ENCODE results near the gene SLC9A8.
"Not testable (repeated sequence)": the region's sequence is repeated elsewhere in the genome, so short reads cannot be mapped to it uniquely, and the experiment has no call there.

Gene SLC9A8

DNA sequence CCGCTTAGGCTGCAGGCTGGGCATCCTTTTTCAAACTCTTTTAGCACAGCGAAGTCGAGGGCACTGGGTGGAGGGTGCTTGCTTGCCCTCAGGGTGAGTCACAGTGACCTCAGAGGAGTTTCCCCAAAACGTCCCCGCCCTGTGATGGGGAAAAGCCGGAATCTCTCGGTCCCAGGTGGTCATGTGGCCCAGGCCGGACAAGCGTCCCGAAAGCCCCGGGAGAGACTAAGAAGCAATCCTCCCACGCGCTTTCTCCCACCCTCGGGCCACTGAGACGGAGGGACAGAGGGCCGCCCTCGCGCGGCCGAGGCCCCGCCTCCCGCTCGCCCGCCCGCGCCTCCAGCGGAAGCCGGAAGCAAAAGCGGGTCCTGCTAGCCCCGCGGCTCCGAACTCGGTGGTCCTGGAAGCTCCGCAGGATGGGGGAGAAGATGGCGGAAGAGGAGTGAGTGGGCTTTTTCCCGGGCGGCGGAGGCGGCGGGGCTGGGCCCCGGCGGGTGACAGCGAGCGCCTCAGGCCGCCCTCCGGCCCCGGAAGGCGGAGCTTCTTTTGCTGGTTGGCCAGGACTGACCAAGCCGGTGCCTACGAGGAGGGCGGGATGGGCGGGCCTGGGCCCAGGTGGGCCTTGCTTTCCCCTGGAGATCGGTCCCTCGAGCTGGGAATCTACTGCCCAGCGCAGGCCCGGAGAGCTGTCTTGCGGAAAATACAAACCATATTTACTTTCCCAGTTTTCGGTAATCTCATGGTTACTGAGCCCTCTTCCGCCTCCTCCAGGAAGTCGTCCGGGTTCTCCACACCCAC is at the start of gene SLC9A8:
SLC9A8 (plus strand) TSS at position 322 of the 798 bp plus-strand sequence; CDS start at position 417, 95 bp downstream.
- in situ Hi-C loops (cut with HindIII; ENCODE audit: low sequenced_read_pairs) = no loop called here

- in situ Hi-C loops (cut with HindIII; ENCODE audit: low sequenced_read_pairs) = no loop called here
These were observed 49.5 kb upstream of the SLC9A8 start for GRCh38 chr20:49762940-49763766.

GRCh38 chr20:49765413-49765736 is 47.3 kb upstream of the SLC9A8 start:
- in situ Hi-C loops (cut with HindIII; ENCODE audit: low sequenced_read_pairs) = no loop called here

- in situ Hi-C loops (cut with HindIII; ENCODE audit: low sequenced_read_pairs) = no loop called here
These were observed 46.6 kb upstream of the SLC9A8 start for GRCh38 chr20:49765846-49766541.

- in situ Hi-C loops (cut with HindIII; ENCODE audit: low sequenced_read_pairs) = no loop called here
These were observed 45.6 kb upstream of the SLC9A8 start for GRCh38 chr20:49766979-49767521.

- in situ Hi-C loops (cut with HindIII; ENCODE audit: low sequenced_read_pairs) = no loop called here
These were observed 44.2 kb upstream of the SLC9A8 start for GRCh38 chr20:49768204-49769047.

DNA sequence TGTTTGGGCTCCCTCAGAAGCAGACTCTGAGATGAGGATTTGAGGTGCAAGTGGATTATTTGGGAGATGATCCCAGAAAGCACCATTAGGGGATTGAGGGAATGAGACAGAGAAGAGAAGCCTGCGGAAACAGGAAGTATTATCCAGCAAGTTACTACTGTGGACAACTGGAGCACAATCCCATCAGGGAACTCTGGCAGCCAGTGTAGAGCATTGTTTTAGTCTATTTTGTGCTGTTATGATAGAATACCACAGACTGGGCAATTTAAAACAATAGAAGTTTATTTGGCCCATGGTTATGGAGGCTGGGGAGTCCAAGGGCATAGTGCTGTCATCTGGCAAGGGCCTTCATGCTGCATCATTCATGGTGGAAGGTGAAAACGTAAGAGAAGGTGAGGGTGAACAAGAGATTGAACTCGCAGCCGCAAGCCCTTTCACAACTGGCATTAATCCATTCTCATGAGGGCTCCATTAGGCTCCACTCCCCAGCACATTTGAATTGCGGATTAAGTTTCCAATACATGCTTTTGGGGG is 43.5 kb upstream of the SLC9A8 start:
- in situ Hi-C loops (cut with HindIII; ENCODE audit: low sequenced_read_pairs) = no loop called here

DNA sequence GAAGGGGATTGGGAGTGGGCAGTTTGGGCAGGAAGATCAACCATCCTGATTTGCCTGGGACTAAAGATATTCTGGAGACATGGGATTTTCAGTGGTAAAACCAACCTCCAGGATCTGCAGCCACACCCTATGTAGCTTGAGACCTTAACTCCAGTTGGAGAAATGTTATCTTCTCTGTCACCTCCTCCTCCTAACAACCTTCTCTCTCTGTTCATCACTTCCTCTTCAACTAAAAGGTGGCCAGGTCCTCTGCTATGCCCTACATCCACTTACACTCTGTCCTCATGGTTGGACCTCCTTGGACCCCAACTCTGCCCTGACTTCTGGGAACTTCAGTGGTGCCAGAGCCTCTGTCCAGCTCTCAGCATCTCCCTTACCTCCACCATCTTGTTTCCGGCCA is 42.0 kb upstream of the SLC9A8 start:
- in situ Hi-C loops (cut with HindIII; ENCODE audit: low sequenced_read_pairs) = no loop called here

- in situ Hi-C loops (cut with HindIII; ENCODE audit: low sequenced_read_pairs) = not testable (repeated sequence)
These were observed 38.4 kb upstream of the SLC9A8 start for GRCh38 chr20:49774213-49774612.

GRCh38 chr20:49775229-49775693 is 37.4 kb upstream of the SLC9A8 start:
- in situ Hi-C loops (cut with HindIII; ENCODE audit: low sequenced_read_pairs) = no loop called here

DNA sequence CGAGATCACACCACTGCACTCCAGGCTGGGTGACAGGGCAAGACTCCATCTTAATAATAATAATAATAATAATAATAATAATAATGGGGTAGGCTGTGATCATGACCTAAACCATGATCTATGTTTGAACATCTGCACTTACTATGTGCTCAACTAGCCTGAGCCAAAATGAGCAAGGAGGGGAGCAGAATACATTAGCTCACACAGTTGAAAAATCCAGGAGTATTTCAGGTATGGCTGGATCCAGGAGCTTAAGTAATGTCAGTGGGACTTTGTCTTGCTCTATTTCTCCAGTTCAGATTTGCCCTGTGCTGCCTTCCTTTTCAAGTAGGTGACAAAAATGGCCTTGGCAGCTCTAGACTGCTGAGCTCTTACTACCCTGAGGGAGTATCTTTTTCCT is 32.7 kb upstream of the SLC9A8 start:
- in situ Hi-C loops (cut with HindIII; ENCODE audit: low sequenced_read_pairs) = no loop called here

GRCh38 chr20:49781676-49782075 is 31.0 kb upstream of the SLC9A8 start:
- in situ Hi-C loops (cut with HindIII; ENCODE audit: low sequenced_read_pairs) = no loop called here

- in situ Hi-C loops (cut with HindIII; ENCODE audit: low sequenced_read_pairs) = not testable (repeated sequence)
These were observed 30.2 kb upstream of the SLC9A8 start for GRCh38 chr20:49782439-49782838.

DNA sequence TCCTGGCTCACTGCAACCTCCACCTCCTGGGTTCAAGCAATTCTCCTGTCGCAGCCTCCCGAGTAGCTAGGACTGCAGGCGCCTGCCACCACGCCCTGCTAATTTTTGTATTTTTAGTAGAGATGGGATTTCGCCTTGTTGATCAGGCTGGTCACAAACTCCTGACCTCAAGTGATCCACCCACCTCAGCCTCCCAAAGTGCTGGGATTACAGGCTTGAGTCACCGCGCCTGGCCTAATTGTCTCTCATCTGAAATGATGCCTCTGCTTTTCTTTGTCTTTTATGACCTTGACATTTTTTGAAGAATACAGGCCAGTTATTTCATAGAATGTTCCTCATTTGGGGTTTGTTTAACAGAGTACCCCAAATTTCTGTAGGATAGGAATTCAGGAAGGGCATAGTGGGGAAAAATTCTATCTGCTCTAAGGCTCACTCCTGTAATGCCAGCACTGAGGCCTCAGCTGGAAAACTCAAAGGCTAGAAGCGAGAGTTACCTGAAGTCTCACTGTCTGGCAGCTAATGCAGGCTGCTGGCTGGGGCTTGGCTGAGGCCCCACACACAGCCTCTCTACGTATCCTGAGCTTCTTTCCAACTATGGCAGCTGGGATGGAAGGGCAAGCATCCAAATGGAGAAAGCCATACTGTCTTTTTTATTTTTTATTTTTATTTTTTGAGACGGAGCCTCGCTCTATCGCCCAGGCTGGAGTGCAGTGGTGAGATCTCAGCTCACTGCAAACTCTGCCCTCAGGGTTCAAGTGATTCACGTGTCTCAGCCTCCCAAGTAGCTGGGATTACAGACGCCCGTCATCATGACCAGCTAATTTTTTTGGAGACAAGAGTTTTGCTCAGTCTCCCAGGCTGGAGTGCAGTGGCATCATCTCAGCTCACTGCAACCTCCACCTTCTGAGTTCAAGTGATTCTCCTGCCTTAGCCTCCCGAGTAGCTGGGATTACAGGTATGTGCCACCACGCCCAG is 29.3 kb upstream of the SLC9A8 start:
- in situ Hi-C loops (cut with HindIII; ENCODE audit: low sequenced_read_pairs) = not testable (repeated sequence)

- in situ Hi-C loops (cut with HindIII; ENCODE audit: low sequenced_read_pairs) = no loop called here
These were observed 28.3 kb upstream of the SLC9A8 start for GRCh38 chr20:49784291-49784690.

- in situ Hi-C loops (cut with HindIII; ENCODE audit: low sequenced_read_pairs) = no loop called here
These were observed 27.3 kb upstream of the SLC9A8 start for GRCh38 chr20:49785149-49785851.

DNA sequence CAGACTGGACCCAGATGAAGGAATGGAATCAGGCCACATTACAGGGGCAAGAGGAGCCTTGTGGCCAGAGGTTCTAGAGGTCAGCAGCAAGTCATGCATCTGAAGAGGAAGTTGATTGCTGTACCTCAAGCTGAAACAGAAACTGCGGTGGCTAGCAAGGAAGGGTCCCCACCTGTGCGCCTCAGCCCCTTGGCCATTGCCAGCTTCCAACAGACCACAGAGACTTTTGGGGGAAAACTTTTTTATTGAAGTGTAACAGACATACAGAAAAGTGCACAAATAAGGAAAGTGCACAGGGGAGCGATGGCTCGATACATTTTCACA is 26.8 kb upstream of the SLC9A8 start:
- in situ Hi-C loops (cut with HindIII; ENCODE audit: low sequenced_read_pairs) = no loop called here

DNA sequence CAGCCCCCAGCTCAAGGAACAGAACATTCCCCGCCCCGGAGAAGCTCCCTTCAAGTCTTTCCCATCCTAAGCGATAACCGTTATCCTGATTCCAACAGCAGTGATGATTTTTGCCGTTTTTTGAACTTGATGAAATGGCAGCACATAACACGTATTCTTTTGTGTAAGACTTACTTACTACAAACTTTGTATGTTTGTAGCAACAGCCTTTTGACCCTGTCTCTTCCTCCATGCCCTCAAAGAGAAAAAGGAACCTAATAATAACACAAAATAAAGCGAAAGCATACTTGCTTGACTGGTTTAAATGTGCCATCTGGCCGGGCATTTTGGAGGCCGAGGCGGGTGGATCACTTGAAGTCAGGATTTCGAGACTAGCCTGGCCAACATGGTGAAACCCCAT is 26.4 kb upstream of the SLC9A8 start:
- in situ Hi-C loops (cut with HindIII; ENCODE audit: low sequenced_read_pairs) = no loop called here
